Transverse colon (tissue), 4 donors: ENCODE data around the gene ADGRG3. TPM values are rescaled to one million over a fixed set of nuclear protein-coding genes. Genes with fewer than 3 reads are reported as not detected.

Experiments used
- DNase-seq: peaks from one replicate; pipeline ENCODE4 v3.0.0-alpha.2; 2019
- H3K27ac ChIP-seq, 4 donors: fragments of 200-600 bp; sonication (generic); 2 replicates each; pipeline ENCODE4 v1.5.1; 2016 to 2018; ENCODE audit warnings: inconsistent platforms in 4 of 4
- H3K27me3 ChIP-seq: fragments of 200-600 bp; sonication (generic); 2 replicates; pipeline ENCODE4 v1.5.1; 2017; ENCODE audit warnings: inconsistent platforms
- H3K36me3 ChIP-seq, 4 donors: fragments of 200-600 bp; sonication (generic); 2 replicates each; pipeline ENCODE4 v1.5.1; 2017 to 2019; ENCODE audit warnings: inconsistent platforms in 4 of 4
- H3K4me1 ChIP-seq, 4 donors: fragments of 200-600 bp; sonication (generic); 2 replicates each; pipeline ENCODE4 v1.5.1; 2017 to 2020; ENCODE audit warnings: inconsistent platforms in 4 of 4
- H3K4me3 ChIP-seq, 4 donors: fragments of 200-600 bp; sonication (generic); 1 replicate in 1 of 4; 2 replicates in 3 of 4; pipeline versions ENCODE4 v1.5.1 to v1.6.1; 2017 to 2019; ENCODE audit warnings: inconsistent platforms in 4 of 4
- H3K9me3 ChIP-seq, 2 donors: fragments of 200-600 bp; sonication (generic); 2 replicates each; pipeline ENCODE4 v1.5.1; 2017 to 2019; ENCODE audit warnings: inconsistent platforms in 2 of 2
- CTCF ChIP-seq, 5 experiments: fragments of 200-600 bp in 3 of 5; fragments of 450-650 bp in 2 of 5; sonication (generic) in 3 of 5; IDR thresholded peaks; 1 replicate in 2 of 5; 2 replicates in 3 of 5; pipeline ENCODE4 v1.5.1; 2016 to 2017; ENCODE audit warnings: antibody characterized with exemption in 5 of 5, inconsistent platforms in 3 of 5, mild to moderate bottlenecking in 2 of 5, moderate library complexity in 1 of 5
- EP300 ChIP-seq: sonication (generic); formaldehyde crosslinking; IDR thresholded peaks from one replicate; pipeline ENCODE4 v1.6.1; 2017; ENCODE audit warnings: antibody characterized with exemption, low read depth
- POLR2A ChIP-seq: fragments of 450-650 bp; IDR thresholded peaks from one replicate; pipeline ENCODE4 v1.6.1; 2016; ENCODE audit warnings: antibody characterized with exemption, mild to moderate bottlenecking, moderate library complexity
- POLR2AphosphoS5 ChIP-seq, 3 donors: sonication (generic); formaldehyde crosslinking; IDR thresholded peaks; one replicate each; pipeline ENCODE4 v1.6.1; 2016; ENCODE audit warnings: antibody characterized with exemption in 3 of 3
- WGBS, 2 donors: methylation state at CpG; one replicate each; pipeline ENCODE4 v1.1.5; 2018; ENCODE audit warnings: low coverage in 1 of 2; 5-methylcytosine and 5-hydroxymethylcytosine counted together
- in situ Hi-C, 4 donors: fragments of 200-750 bp; cut with MboI; loops; one replicate each; pipeline versions ENCODE4 v1.15.0 to v1.15.1; 2017; ENCODE audit warnings: low sequenced_read_pairs in 3 of 4, low pct_ligation_motif_present in 1 of 4, low pct_unique_long_range_greater_than_20kb in 1 of 4
- intact Hi-C: fragments of 100-400 bp; cut with DNase I; formaldehyde crosslinking; loops from one replicate; pipeline ENCODE4 v1.15.1; 2023; ENCODE audit warnings: low total_unique reads
- total RNA-seq, 4 donors: library from RNA; depleted of rRNA; stranded (reverse); fragments of >200 nt; gene quantifications; one replicate each; pipeline ENCODE4 v1.1.0, GENCODE V29; 2016

The ADGRG3 gene
- total RNA-seq, 4 donors from 2014 or later = 1.5 to 2.7 (median 2.2) TPM; not detected in 1

- intact Hi-C loops (loop anchor here (5.0 kb wide), 1 partner anchor 55 kb away; no protein-coding TSS in a partner anchor), in situ Hi-C loops (loop anchor here in 1 of 4 donors (10.0 kb wide), 1 partner anchor 53 kb away; no protein-coding TSS in a partner anchor)
- no peak for DNase-seq
- TF ChIP-seq POLR2AphosphoS5 (IDR thresholded peaks at IDR 0.05) (no peak), EP300 (no peak), POLR2A (no peak), CTCF (IDR thresholded peaks at IDR 0.05) (no peak)
- Histone ChIP-seq H3K27ac (peak overlapping the region in 2 of 4 donors; percentile 0 to 41), H3K4me3 (no peak overlapping the region), H3K4me1 (peaks cover 0 to 12% (median 7%) of the 10 kb centered on the region in 4 donors), H3K27me3 (no peaks in the 10 kb centered on the region), H3K9me3 (no peaks in the 10 kb centered on the region), H3K36me3 (no peaks in the 10 kb centered on the region)
- WGBS, 2 donors = 33 to 63% methylated on average over 3 to 10 of the region's 10 CpGs
Measured at GRCh38 chr16:57647136-57647875, 20.8 kb upstream of the ADGRG3 start.

GRCh38 chr16:57648125-57648524 is 20.0 kb upstream of the ADGRG3 start:
- TF ChIP-seq EP300 (no peak), CTCF (IDR thresholded peaks at IDR 0.05) (no peak), POLR2AphosphoS5 (IDR thresholded peaks at IDR 0.05) (no peak), POLR2A (no peak)
- H3K9me3 ChIP-seq = no peaks in the 10 kb centered on the region
- H3K4me1 ChIP-seq = peaks cover 0 to 12% (median 6%) of the 10 kb centered on the region in 4 donors
- in situ Hi-C loops (loop anchor here in 1 of 4 donors (10.0 kb wide), 1 partner anchor 53 kb away; no protein-coding TSS in a partner anchor), intact Hi-C loops (loop anchor here (5.0 kb wide), 1 partner anchor 56 kb away; no protein-coding TSS in a partner anchor)
- no peak overlapping the region for H3K4me3 ChIP-seq
- H3K27me3 ChIP-seq = no peaks in the 10 kb centered on the region
- H3K36me3 ChIP-seq = no peaks in the 10 kb centered on the region
- 54 to 79% methylated on average over 2 to 5 of the region's 5 CpGs for WGBS, 2 donors
- H3K27ac ChIP-seq = peak overlapping the region in 1 of 4 donors; percentile 41
- no peak for DNase-seq

GRCh38 chr16:57648581-57649442 is 19.3 kb upstream of the ADGRG3 start:
- H3K27ac ChIP-seq = peak overlapping the region in 1 of 4 donors; percentile 2

More at GRCh38 chr16:57648581-57649442, 19.3 kb upstream of the ADGRG3 start:
- 4 to 35% methylated on average over 8 to 18 of the region's 18 CpGs for WGBS, 2 donors
- Histone ChIP-seq H3K27me3 (no peaks in the 10 kb centered on the region), H3K4me1 (peaks cover 0 to 5% (median under 1%) of the 10 kb centered on the region in 4 donors), H3K36me3 (no peaks in the 10 kb centered on the region), H3K4me3 (no peak overlapping the region), H3K9me3 (no peaks in the 10 kb centered on the region)
- TF ChIP-seq POLR2A (no peak), EP300 (no peak), CTCF (IDR thresholded peaks at IDR 0.05) (peak; percentile 98 to 100 (median 100)), POLR2AphosphoS5 (IDR thresholded peaks at IDR 0.05) (no peak)
- intact Hi-C loops (loop anchor here (5.0 kb wide), 1 partner anchor 57 kb away; no protein-coding TSS in a partner anchor), in situ Hi-C loops (loop anchor here in 1 of 4 donors (10.0 kb wide), 1 partner anchor 54 kb away; no protein-coding TSS in a partner anchor)
- DNase-seq = peak; percentile 86
